HepG2 (cell line): ENCODE measurements around the gene POLG2. TPM values are rescaled to one million over a fixed set of nuclear protein-coding genes. Genes with fewer than 3 reads are reported as not detected.

Experiments
- ATF3 ChIP-seq: sonication (generic); formaldehyde crosslinking; IDR thresholded peaks from 2 replicates; pipeline ENCODE4 v1.4.0; 2020; ENCODE audit warnings: missing genetic modification reagents
- CBX1 ChIP-seq: IDR thresholded peaks from one replicate; pipeline ENCODE4 v1.6.1; 2016; ENCODE audit warnings: antibody characterized with exemption, low read depth
- DMAP1 ChIP-seq: IDR thresholded peaks from 2 replicates; pipeline ENCODE4 v1.6.1; 2016
- ELF1 ChIP-seq: sonication (generic); formaldehyde crosslinking; IDR thresholded peaks from 2 replicates; pipeline ENCODE4 v1.4.0; 2020; ENCODE audit warnings: missing genetic modification reagents
- ELF3 ChIP-seq: IDR thresholded peaks from 2 replicates; pipeline ENCODE4 v1.6.1; 2016; ENCODE audit warnings: missing genetic modification reagents, missing compliant biosample characterization
- NFIB ChIP-seq: sonication (generic); formaldehyde crosslinking; IDR thresholded peaks from 2 replicates; pipeline ENCODE4 v1.9.0; 2021; ENCODE audit warnings: missing genetic modification reagents, mild to moderate bottlenecking, borderline replicate concordance
- NR2F1 ChIP-seq, 2 experiments: fragments of 450-650 bp in 1 of 2; formaldehyde crosslinking in 1 of 2; IDR thresholded peaks; 2 replicates each; pipeline versions ENCODE4 v1.5.0 to v1.6.1; 2016 to 2020; ENCODE audit warnings: mild to moderate bottlenecking in 1 of 2, missing compliant biosample characterization in 1 of 2, missing genetic modification reagents in 1 of 2, moderate library complexity in 1 of 2
- RBM39 ChIP-seq: fragments of 200-400 bp; formaldehyde crosslinking; IDR thresholded peaks from one replicate; pipeline ENCODE4 v1.6.1; 2018; ENCODE audit warnings: antibody characterized with exemption, mild to moderate bottlenecking, low read depth, low read length; ENCODE audit not compliant: poor library complexity, severe bottlenecking
- SCMH1 ChIP-seq: sonication (generic); formaldehyde crosslinking; IDR thresholded peaks from 2 replicates; pipeline ENCODE4 v1.9.0; 2021; ENCODE audit warnings: missing genetic modification reagents, mild to moderate bottlenecking, borderline replicate concordance
- SIN3A ChIP-seq: IDR thresholded peaks from 2 replicates; pipeline ENCODE4 v1.6.1; 2011; ENCODE audit warnings: low read depth, mild to moderate bottlenecking, control low read depth, low read length, borderline replicate concordance
- SMYD3 ChIP-seq: sonication (generic); formaldehyde crosslinking; IDR thresholded peaks from 2 replicates; pipeline ENCODE4 v1.8.1; 2023; ENCODE audit warnings: mild to moderate bottlenecking, missing genetic modification reagents
- SOX6 ChIP-seq, 2 experiments: fragments of 450-650 bp in 1 of 2; sonication (generic) in 1 of 2; formaldehyde crosslinking in 1 of 2; IDR thresholded peaks; 2 replicates each; pipeline versions ENCODE4 v1.4.0 to v1.6.1; 2017 to 2020; ENCODE audit warnings: antibody characterized with exemption in 1 of 2, mild to moderate bottlenecking in 1 of 2, missing genetic modification reagents in 1 of 2
- TBL1XR1 ChIP-seq: fragments of 150-350 bp; IDR thresholded peaks from 2 replicates; pipeline ENCODE4 v1.6.1; 2014; ENCODE audit warnings: borderline replicate concordance, low read length; ENCODE audit not compliant: partially characterized antibody
- THAP11 ChIP-seq: IDR thresholded peaks from 2 replicates; pipeline ENCODE4 v1.6.1; 2016; ENCODE audit warnings: missing biosample characterization, missing genetic modification reagents
- THAP9 ChIP-seq: sonication (generic); formaldehyde crosslinking; IDR thresholded peaks from 2 replicates; pipeline ENCODE4; 2020; ENCODE audit warnings: missing genetic modification reagents, mild to moderate bottlenecking, borderline replicate concordance
- TMF1 ChIP-seq: sonication (generic); formaldehyde crosslinking; IDR thresholded peaks from 2 replicates; pipeline ENCODE4 v1.8.1; 2022; ENCODE audit warnings: low read depth, missing genetic modification reagents
- ZBTB8A ChIP-seq: sonication (generic); formaldehyde crosslinking; IDR thresholded peaks from 2 replicates; pipeline ENCODE4 v1.4.0; 2020; ENCODE audit warnings: mild to moderate bottlenecking, low read depth, missing genetic modification reagents, borderline replicate concordance
- ZC3H13 ChIP-seq: sonication (generic); formaldehyde crosslinking; IDR thresholded peaks from 2 replicates; pipeline ENCODE4 v1.8.1; 2023; ENCODE audit warnings: mild to moderate bottlenecking, missing genetic modification reagents, moderate library complexity
- ZFX ChIP-seq: sonication (generic); formaldehyde crosslinking; IDR thresholded peaks from 2 replicates; pipeline ENCODE4 v1.4.0; 2020; ENCODE audit warnings: mild to moderate bottlenecking, low read depth, missing genetic modification reagents, moderate library complexity
- ZKSCAN1 ChIP-seq: fragments of 150-350 bp; IDR thresholded peaks from 2 replicates; pipeline ENCODE4 v1.6.1; 2014; ENCODE audit warnings: low read length
- ZNF34 ChIP-seq: sonication (generic); formaldehyde crosslinking; IDR thresholded peaks from 2 replicates; pipeline ENCODE4 v1.4.0; 2020; ENCODE audit warnings: mild to moderate bottlenecking, missing genetic modification reagents, borderline replicate concordance
- ZNF446 ChIP-seq: sonication (generic); formaldehyde crosslinking; IDR thresholded peaks from 2 replicates; pipeline ENCODE4 v1.5.0; 2020; ENCODE audit warnings: mild to moderate bottlenecking, missing genetic modification reagents
- ZNF709 ChIP-seq: sonication (generic); formaldehyde crosslinking; IDR thresholded peaks from 2 replicates; pipeline ENCODE4 v1.5.0; 2020; ENCODE audit warnings: mild to moderate bottlenecking, missing genetic modification reagents
- ZNF790 ChIP-seq: sonication (generic); formaldehyde crosslinking; IDR thresholded peaks from 2 replicates; pipeline ENCODE4 v1.8.0; 2022; ENCODE audit warnings: missing genetic modification reagents, mild to moderate bottlenecking, borderline replicate concordance
- ZNF841 ChIP-seq: sonication (generic); formaldehyde crosslinking; IDR thresholded peaks from 2 replicates; pipeline ENCODE4 v1.8.1; 2023; ENCODE audit warnings: missing genetic modification reagents, borderline replicate concordance
- polyA plus RNA-seq, 8 experiments: library from polyadenylated mRNA; depleted of rRNA in 3 of 8; stranded (reverse) in 7 of 8; unstranded in 1 of 8; fragments of >200 nt; fragmentation: Illumina TruSeq in 4 of 8; extraction: Trizol in 4 of 8; gene quantifications; 2 replicates each; pipeline versions ENCODE4 v1.2.1 to v1.2.3, GENCODE V29; 2011 to 2016; ENCODE audit warnings: low read depth in 4 of 8, missing spikeins in 1 of 8, mixed read lengths in 1 of 8; ENCODE audit not compliant: insufficient read depth in 1 of 8
- total RNA-seq, 5 experiments: library from RNA; depleted of rRNA; stranded (reverse); fragments of >200 nt; fragmentation: Illumina TruSeq; extraction: Trizol; gene quantifications; 2 replicates each; pipeline ENCODE4 v1.2.3, GENCODE V29; 2016; ENCODE audit warnings: low read depth in 1 of 5
- TF ChIP-seq, protein P1 (sequence below): IDR thresholded peaks from 2 replicates; pipeline ENCODE4 v1.6.1; 2018; ENCODE audit warnings: missing genetic modification reagents

The POLG2 gene
- total and polyA plus RNA-seq, 2 of the 13 experiments (the other 11 are each of a cell fraction or from before 2014, with no cell fraction given) = 21.1 to 25.5 TPM

DNA sequence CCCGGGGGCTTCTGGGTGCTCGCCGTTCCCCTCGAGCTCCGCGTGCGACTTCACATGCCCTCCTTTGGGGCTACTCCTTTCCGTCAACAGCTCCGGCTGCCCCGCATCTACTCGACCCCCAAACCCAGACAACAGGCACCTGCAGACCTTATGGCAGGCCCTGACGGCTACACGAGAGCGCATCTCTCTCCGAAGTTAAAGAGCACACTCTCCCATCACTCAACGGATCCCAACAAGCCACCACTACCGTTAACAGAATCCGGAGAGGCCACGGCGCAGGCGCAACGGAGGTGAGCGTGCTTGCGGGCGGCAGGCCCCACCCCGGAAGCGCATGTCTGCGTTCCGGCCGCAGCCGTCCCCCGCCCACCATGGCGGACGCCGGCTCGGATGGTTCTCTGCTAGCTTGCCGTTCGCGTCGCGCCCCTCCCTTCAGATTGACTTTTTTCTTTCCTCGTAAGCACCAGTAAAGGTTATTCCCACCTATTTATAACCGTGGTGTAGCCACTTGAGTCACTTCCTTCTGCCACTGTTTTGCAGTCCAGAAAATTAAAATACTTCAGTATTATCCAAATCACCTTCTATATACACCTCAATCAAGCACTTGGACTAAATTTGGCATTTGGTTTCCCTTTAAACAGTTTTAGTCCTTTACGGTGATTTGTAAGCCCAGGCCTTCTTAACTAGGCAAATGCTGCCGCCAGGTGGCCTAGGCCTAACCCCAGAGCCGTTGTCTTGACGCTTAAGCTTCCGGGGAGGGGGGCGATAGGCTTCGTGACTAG lies at the start of gene POLG2 (continued):
- TF ChIP-seq THAP9 (CRISPR knock-in tag) = peak; percentile 93; the same call in 1 of the 2 replicates
- TF ChIP-seq TBL1XR1 = no peak
- peak; percentile 88 for TF ChIP-seq THAP11
- peak; percentile 49; the same call in 1 of the 2 replicates for TF ChIP-seq ZNF446 (CRISPR knock-in tag)
- TF ChIP-seq NFIB (CRISPR knock-in tag) = 0 out of 2 replicates have a peak, but pooled peaks have one; percentile 48
- TF ChIP-seq DMAP1 (CRISPR knock-in tag) = peak; percentile 88; the same call in 1 of the 2 replicates
- peak in 1 of 2 experiments; percentile 66; a peak in 2 of 4 replicates for TF ChIP-seq NR2F1 (CRISPR knock-in tag; IDR thresholded peaks at IDR 0.05)
- TF ChIP-seq ZKSCAN1 = no peak
- peak; percentile 73 for TF ChIP-seq ELF3 (CRISPR knock-in tag)
- peak; percentile 92 for TF ChIP-seq ZNF709 (CRISPR knock-in tag)
- peak; percentile 80 for TF ChIP-seq ZC3H13 (CRISPR knock-in tag)
- no peak for TF ChIP-seq SCMH1
- peak; percentile 66 for TF ChIP-seq CBX1
- no peak; the same call in 1 of the 2 replicates for TF ChIP-seq ZBTB8A (CRISPR knock-in tag)
- peak; percentile 87 for TF ChIP-seq ZFX (CRISPR knock-in tag)
- TF ChIP-seq ZNF841 (CRISPR knock-in tag) = 0 out of 2 replicates have a peak, but pooled peaks have one; percentile 78
- peak; percentile 66 for TF ChIP-seq RBM39
- TF ChIP-seq TMF1 (CRISPR knock-in tag) = no peak; the same call in 1 of the 2 replicates
- 0 out of 2 replicates have a peak, but pooled peaks have one; percentile 9 for TF ChIP-seq ATF3 (CRISPR knock-in tag)
- TF ChIP-seq ELF1 (CRISPR knock-in tag) = peak; percentile 94
- TF ChIP-seq ZNF34 (CRISPR knock-in tag) = peak; percentile 87; the same call in 1 of the 2 replicates
- peak; percentile 92; the same call in 1 of the 2 replicates for TF ChIP-seq ZNF790
- TF ChIP-seq SMYD3 (CRISPR knock-in tag) = peak; percentile 95; the same call in 1 of the 2 replicates
- peak; percentile 85; the same call in 1 of the 2 replicates for TF ChIP-seq SIN3A
- TF ChIP-seq, protein P1, sequence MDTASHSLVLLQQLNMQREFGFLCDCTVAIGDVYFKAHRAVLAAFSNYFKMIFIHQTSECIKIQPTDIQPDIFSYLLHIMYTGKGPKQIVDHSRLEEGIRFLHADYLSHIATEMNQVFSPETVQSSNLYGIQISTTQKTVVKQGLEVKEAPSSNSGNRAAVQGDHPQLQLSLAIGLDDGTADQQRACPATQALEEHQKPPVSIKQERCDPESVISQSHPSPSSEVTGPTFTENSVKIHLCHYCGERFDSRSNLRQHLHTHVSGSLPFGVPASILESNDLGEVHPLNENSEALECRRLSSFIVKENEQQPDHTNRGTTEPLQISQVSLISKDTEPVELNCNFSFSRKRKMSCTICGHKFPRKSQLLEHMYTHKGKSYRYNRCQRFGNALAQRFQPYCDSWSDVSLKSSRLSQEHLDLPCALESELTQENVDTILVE (CRISPR knock-in tag) = peak; percentile 49; the same call in 1 of the 2 replicates
- no peak for TF ChIP-seq SOX6 (IDR thresholded peaks at IDR 0.05)
- peak; percentile 80 for TF ChIP-seq SOX6 (CRISPR knock-in tag; IDR thresholded peaks at IDR 0.05)
